Vagina (tissue), 2 donors: Measurements from ENCODE around the gene PMS2.

Experiments used
- POLR2A ChIP-seq, 2 donors: fragments of 450-650 bp; IDR thresholded peaks; one replicate each; pipeline ENCODE4 v1.6.1; 2017; ENCODE audit warnings: antibody characterized with exemption in 2 of 2, mild to moderate bottlenecking in 2 of 2, moderate library complexity in 2 of 2
- POLR2AphosphoS5 ChIP-seq, 2 donors: sonication (generic); formaldehyde crosslinking; IDR thresholded peaks; one replicate each; pipeline ENCODE4 v1.9.0; 2017; ENCODE audit warnings: antibody characterized with exemption in 2 of 2, mild to moderate bottlenecking in 2 of 2, low read depth in 1 of 2; ENCODE audit not compliant: insufficient read depth in 1 of 2
- TF ChIP-seq, protein P1 (sequence below), 3 experiments: fragments of 450-650 bp in 2 of 3; fragments of 200-600 bp in 1 of 3; sonication (generic) in 1 of 3; IDR thresholded peaks; one replicate each; pipeline ENCODE4 v1.5.1; 2017 to 2019; ENCODE audit warnings: antibody characterized with exemption in 3 of 3, mild to moderate bottlenecking in 2 of 3, moderate library complexity in 2 of 3

GRCh38 chr7:6027806-6028365 lies 19.0 kb upstream of the PMS2 start:
- TF ChIP-seq, protein P1, sequence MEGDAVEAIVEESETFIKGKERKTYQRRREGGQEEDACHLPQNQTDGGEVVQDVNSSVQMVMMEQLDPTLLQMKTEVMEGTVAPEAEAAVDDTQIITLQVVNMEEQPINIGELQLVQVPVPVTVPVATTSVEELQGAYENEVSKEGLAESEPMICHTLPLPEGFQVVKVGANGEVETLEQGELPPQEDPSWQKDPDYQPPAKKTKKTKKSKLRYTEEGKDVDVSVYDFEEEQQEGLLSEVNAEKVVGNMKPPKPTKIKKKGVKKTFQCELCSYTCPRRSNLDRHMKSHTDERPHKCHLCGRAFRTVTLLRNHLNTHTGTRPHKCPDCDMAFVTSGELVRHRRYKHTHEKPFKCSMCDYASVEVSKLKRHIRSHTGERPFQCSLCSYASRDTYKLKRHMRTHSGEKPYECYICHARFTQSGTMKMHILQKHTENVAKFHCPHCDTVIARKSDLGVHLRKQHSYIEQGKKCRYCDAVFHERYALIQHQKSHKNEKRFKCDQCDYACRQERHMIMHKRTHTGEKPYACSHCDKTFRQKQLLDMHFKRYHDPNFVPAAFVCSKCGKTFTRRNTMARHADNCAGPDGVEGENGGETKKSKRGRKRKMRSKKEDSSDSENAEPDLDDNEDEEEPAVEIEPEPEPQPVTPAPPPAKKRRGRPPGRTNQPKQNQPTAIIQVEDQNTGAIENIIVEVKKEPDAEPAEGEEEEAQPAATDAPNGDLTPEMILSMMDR (IDR thresholded peaks at IDR 0.05): no peak
- no peak for TF ChIP-seq POLR2A (IDR thresholded peaks at IDR 0.05)
- TF ChIP-seq POLR2AphosphoS5 (IDR thresholded peaks at IDR 0.05; ENCODE audit: insufficient read depth in 1 of 2, low read depth in 1 of 2): no peak
